Neuronal stem cell (in vitro differentiated cells): Measurements from ENCODE around the gene AUTS2.

Experiments used
- DNase-seq: peaks from one replicate; pipeline ENCODE4 v3.0.0-alpha.2; 2013; ENCODE audit warnings: low spot score
- H2AFZ ChIP-seq: one replicate; pipeline ENCODE4 v1.6.1; 2013; ENCODE audit warnings: mild to moderate bottlenecking, low read length, inconsistent platforms
- H2AK5ac ChIP-seq: 2 replicates; pipeline ENCODE4 v1.6.1; 2013; ENCODE audit warnings: low read depth, mild to moderate bottlenecking, inconsistent platforms, low read length, moderate library complexity, mixed read lengths
- H2BK120ac ChIP-seq: 2 replicates; pipeline ENCODE4 v1.6.1; 2013; ENCODE audit warnings: low read depth, mild to moderate bottlenecking, inconsistent platforms, low read length, moderate library complexity, mixed read lengths
- H2BK12ac ChIP-seq: one replicate; pipeline ENCODE4 v1.6.1; 2013; ENCODE audit warnings: low read length, inconsistent platforms
- H2BK15ac ChIP-seq: 2 replicates; pipeline ENCODE4 v1.6.1; 2013; ENCODE audit warnings: mild to moderate bottlenecking, low read length, inconsistent platforms, mixed read lengths
- H2BK5ac ChIP-seq: one replicate; pipeline ENCODE4 v1.6.1; 2013; ENCODE audit warnings: inconsistent platforms, mild to moderate bottlenecking, low read length, moderate library complexity
- H3K14ac ChIP-seq: one replicate; pipeline ENCODE4 v1.6.1; 2013; ENCODE audit warnings: low read length, inconsistent platforms
- H3K18ac ChIP-seq: 2 replicates; pipeline ENCODE4 v1.6.1; 2013; ENCODE audit warnings: low read length, inconsistent platforms
- H3K23ac ChIP-seq: 2 replicates; pipeline ENCODE4 v1.6.1; 2013; ENCODE audit warnings: low read depth, mild to moderate bottlenecking, mixed read lengths, low read length, inconsistent platforms; ENCODE audit not compliant: poor library complexity
- H3K27ac ChIP-seq: replicated peaks from 3 replicates; pipeline ENCODE4 v1.5.1; 2013; ENCODE audit warnings: low read length, inconsistent platforms
- H3K27me3 ChIP-seq, 3 experiments: 2 replicates each; pipeline ENCODE4 v1.6.1; 2013; ENCODE audit warnings: low read length in 3 of 3, mild to moderate bottlenecking in 2 of 3, inconsistent platforms in 1 of 3, low read depth in 1 of 3, mixed read lengths in 1 of 3, moderate library complexity in 1 of 3; ENCODE audit not compliant: control insufficient read depth in 3 of 3, insufficient read depth in 3 of 3
- H3K36me3 ChIP-seq, 2 donors: replicated peaks in 1 of 2; 2 replicates each; pipeline ENCODE4 v1.6.1; 2013; ENCODE audit warnings: low read length in 2 of 2; ENCODE audit not compliant: control insufficient read depth in 2 of 2, insufficient read depth in 2 of 2
- H3K4ac ChIP-seq: 2 replicates; pipeline ENCODE4 v1.6.1; 2013; ENCODE audit warnings: inconsistent platforms, mild to moderate bottlenecking, low read length, moderate library complexity
- H3K4me1 ChIP-seq, 2 donors: 1 replicate in 1 of 2; 2 replicates in 1 of 2; pipeline ENCODE4 v1.6.1; 2013; ENCODE audit warnings: low read length in 2 of 2, low read depth in 1 of 2; ENCODE audit not compliant: control insufficient read depth in 2 of 2, insufficient read depth in 1 of 2
- H3K4me2 ChIP-seq: one replicate; pipeline ENCODE4 v1.6.1; 2013; ENCODE audit warnings: mild to moderate bottlenecking, low read length, inconsistent platforms; ENCODE audit not compliant: insufficient read depth, poor library complexity, severe bottlenecking
- H3K4me3 ChIP-seq, 2 donors: 2 replicates each; pipeline ENCODE4 v1.5.1; 2013; ENCODE audit warnings: low read length in 2 of 2, mild to moderate bottlenecking in 2 of 2, inconsistent platforms in 1 of 2, moderate library complexity in 1 of 2
- H3K79me1 ChIP-seq: one replicate; pipeline ENCODE4 v1.6.1; 2013; ENCODE audit warnings: low read depth, mild to moderate bottlenecking, inconsistent platforms, low read length, moderate library complexity
- H3K9ac ChIP-seq: one replicate; pipeline ENCODE4 v1.6.1; 2013; ENCODE audit warnings: mild to moderate bottlenecking, low read depth, low read length, inconsistent platforms; ENCODE audit not compliant: poor library complexity
- H3K9me3 ChIP-seq, 2 donors: replicated peaks in 1 of 2; 2 replicates each; pipeline versions ENCODE3 to v1.6.1; 2013; ENCODE audit warnings: low read length in 2 of 2, mild to moderate bottlenecking in 2 of 2, inconsistent platforms in 1 of 2, low read depth in 1 of 2, mixed read lengths in 1 of 2, moderate library complexity in 1 of 2; ENCODE audit not compliant: control insufficient read depth in 2 of 2, insufficient read depth in 1 of 2
- H4K8ac ChIP-seq: one replicate; pipeline ENCODE4 v1.6.1; 2013; ENCODE audit warnings: low read depth, mild to moderate bottlenecking, inconsistent platforms, low read length, moderate library complexity
- H4K91ac ChIP-seq: one replicate; pipeline ENCODE4 v1.6.1; 2013; ENCODE audit warnings: low read length, low read depth, mild to moderate bottlenecking, inconsistent platforms; ENCODE audit not compliant: poor library complexity
- WGBS, 2 donors: extraction: QIAGEN DNeasy Blood & Tissue Kit; methylation state at CpG; one replicate each; pipeline ENCODE4 v1.1.7; 2013; ENCODE audit warnings: missing lambda C conversion rate in 2 of 2, mixed read lengths in 1 of 2; ENCODE audit not compliant: insufficient read length in 2 of 2, insufficient replicate concordance in 1 of 2; ENCODE audit errors: extremely low coverage in 2 of 2; 5-methylcytosine and 5-hydroxymethylcytosine counted together

AUTS2 gene

GRCh38 chr7:70734411-70734810 is 1136.1 kb downstream of the AUTS2 start:
- WGBS, 2 donors = no CpG with 5 or more reads among the region's 2 CpGs
- no peak overlapping the region for H3K23ac ChIP-seq
- no peak overlapping the region for H4K91ac ChIP-seq
- no peak overlapping the region for H3K9ac ChIP-seq
- H3K4me1 ChIP-seq = peaks cover 5 to 11% of the 10 kb centered on the region in 2 donors
- peaks cover 0 to 68% of the 10 kb centered on the region in 2 donors for H3K36me3 ChIP-seq
- no peak overlapping the region for H3K4ac ChIP-seq
- no peak overlapping the region for H2BK12ac ChIP-seq
- H3K9me3 ChIP-seq = peaks cover 0 to 14% of the 10 kb centered on the region in 2 donors
- H3K27ac ChIP-seq = no peak overlapping the region
- no peak overlapping the region for H2AK5ac ChIP-seq
- H2BK15ac ChIP-seq = no peak overlapping the region
- no peak overlapping the region for H4K8ac ChIP-seq
- no peak overlapping the region for H2BK120ac ChIP-seq
- H3K4me2 ChIP-seq = no peak overlapping the region
- no peak overlapping the region for H3K18ac ChIP-seq
- no peaks in the 10 kb centered on the region for H3K27me3 ChIP-seq
- DNase-seq = no peak
- H3K79me1 ChIP-seq = no peaks in the 10 kb centered on the region
- no peak overlapping the region for H2AFZ ChIP-seq
- no peak overlapping the region for H3K14ac ChIP-seq
- no peak overlapping the region for H3K4me3 ChIP-seq
- H2BK5ac ChIP-seq = no peak overlapping the region

GRCh38 chr7:70735313-70735712 is 1137.0 kb downstream of the AUTS2 start:
- Histone ChIP-seq H3K27ac (no peak overlapping the region), H2BK12ac (no peak overlapping the region), H3K79me1 (no peaks in the 10 kb centered on the region), H3K4me2 (no peak overlapping the region), H2BK15ac (no peak overlapping the region), H3K36me3 (peaks cover 0 to 68% of the 10 kb centered on the region in 2 donors), H3K9ac (no peak overlapping the region), H3K23ac (no peak overlapping the region), H4K91ac (no peak overlapping the region), H3K9me3 (peaks cover 0 to 6% of the 10 kb centered on the region in 2 donors), H2AFZ (no peak overlapping the region), H2BK120ac (no peak overlapping the region), H2BK5ac (no peak overlapping the region), H3K14ac (no peak overlapping the region), H4K8ac (no peak overlapping the region), H3K4ac (no peak overlapping the region), H3K27me3 (no peaks in the 10 kb centered on the region), H2AK5ac (no peak overlapping the region), H3K4me3 (no peak overlapping the region), H3K18ac (no peak overlapping the region), H3K4me1 (peaks cover 5 to 11% of the 10 kb centered on the region in 2 donors)
- WGBS, 2 donors = no CpG with 5 or more reads among the region's 11 CpGs
- DNase-seq = no peak

GRCh38 chr7:70736715-70737460 is 1138.6 kb downstream of the AUTS2 start:
- Histone ChIP-seq H3K4me3 (no peak overlapping the region), H3K27ac (no peak overlapping the region), H3K4ac (no peak overlapping the region), H3K18ac (no peak overlapping the region), H2BK5ac (no peak overlapping the region), H2BK15ac (no peak overlapping the region), H3K27me3 (no peaks in the 10 kb centered on the region), H3K4me2 (no peak overlapping the region), H2BK120ac (no peak overlapping the region), H3K4me1 (peaks cover 5 to 11% of the 10 kb centered on the region in 2 donors), H3K14ac (no peak overlapping the region), H3K9me3 (no peaks in the 10 kb centered on the region), H3K23ac (no peak overlapping the region), H4K8ac (no peak overlapping the region), H4K91ac (no peak overlapping the region), H3K36me3 (peaks cover 0 to 60% of the 10 kb centered on the region in 2 donors), H3K79me1 (no peaks in the 10 kb centered on the region), H2BK12ac (no peak overlapping the region), H2AK5ac (no peak overlapping the region), H3K9ac (no peak overlapping the region), H2AFZ (no peak overlapping the region)
- WGBS, 2 donors = no CpG with 5 or more reads among the region's 11 CpGs
- DNase-seq = no peak

GRCh38 chr7:70738151-70738885 is 1140.0 kb downstream of the AUTS2 start:
- H3K4me3 ChIP-seq = no peak overlapping the region
- no peak overlapping the region for H3K14ac ChIP-seq
- no peak for DNase-seq
- no peak overlapping the region for H2BK15ac ChIP-seq
- WGBS, 2 donors = no CpG with 5 or more reads among the region's 8 CpGs
- H2AFZ ChIP-seq = no peak overlapping the region
- H3K9me3 ChIP-seq = no peaks in the 10 kb centered on the region
- H4K91ac ChIP-seq = no peak overlapping the region
- no peak overlapping the region for H2AK5ac ChIP-seq
- no peak overlapping the region for H2BK5ac ChIP-seq
- H2BK120ac ChIP-seq = no peak overlapping the region
- H3K9ac ChIP-seq = no peak overlapping the region
- no peak overlapping the region for H3K27ac ChIP-seq
- H3K27me3 ChIP-seq = no peaks in the 10 kb centered on the region
- H3K79me1 ChIP-seq = no peaks in the 10 kb centered on the region
- H3K4ac ChIP-seq = no peak overlapping the region
- H4K8ac ChIP-seq = no peak overlapping the region
- no peak overlapping the region for H3K18ac ChIP-seq
- peaks cover 5 to 11% of the 10 kb centered on the region in 2 donors for H3K4me1 ChIP-seq
- H2BK12ac ChIP-seq = no peak overlapping the region
- H3K23ac ChIP-seq = no peak overlapping the region
- H3K36me3 ChIP-seq = peaks cover 0 to 51% of the 10 kb centered on the region in 2 donors
- H3K4me2 ChIP-seq = no peak overlapping the region
